GM21737 (cell line): Measurements from ENCODE around the gene UBR3.
"Not testable (repeated sequence)": the region's sequence is repeated elsewhere in the genome, so short reads cannot be mapped to it uniquely, and the experiment has no call there.

Experiments used
- ATAC-seq: cut with Tn5 transposase; IDR thresholded peaks from one replicate; pipeline ENCODE4 v1.9.1; 2021; ENCODE audit warnings: mild to moderate bottlenecking, moderate library complexity; ENCODE audit not compliant: unreplicated experiment

The UBR3 gene

GRCh38 chr2:169820101-169820500, 7.2 kb upstream of the UBR3 start:
- ATAC-seq = not testable (repeated sequence)

DNA sequence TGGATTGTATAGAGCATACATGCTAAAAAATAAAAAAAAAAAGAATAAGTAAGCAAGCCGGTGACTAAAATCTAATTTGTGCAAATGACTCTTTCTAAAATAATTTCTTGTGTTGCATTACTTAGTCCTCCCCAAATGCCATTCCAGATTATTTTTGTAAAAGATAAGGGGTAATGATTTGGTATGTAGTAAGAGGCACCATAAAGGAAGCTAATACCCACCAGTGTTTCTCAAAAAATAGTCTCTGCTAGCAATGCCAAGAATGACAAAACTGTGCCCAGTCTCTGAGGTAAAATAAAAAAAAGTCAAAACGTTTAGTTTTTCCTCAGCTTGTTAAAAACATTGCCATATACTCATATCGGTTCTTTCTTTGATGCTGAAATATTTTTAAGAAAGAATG, 5.2 kb upstream of the UBR3 start:
- no peak for ATAC-seq

GRCh38 chr2:169822785-169823392, 4.4 kb upstream of the UBR3 start:
- ATAC-seq = no peak

DNA sequence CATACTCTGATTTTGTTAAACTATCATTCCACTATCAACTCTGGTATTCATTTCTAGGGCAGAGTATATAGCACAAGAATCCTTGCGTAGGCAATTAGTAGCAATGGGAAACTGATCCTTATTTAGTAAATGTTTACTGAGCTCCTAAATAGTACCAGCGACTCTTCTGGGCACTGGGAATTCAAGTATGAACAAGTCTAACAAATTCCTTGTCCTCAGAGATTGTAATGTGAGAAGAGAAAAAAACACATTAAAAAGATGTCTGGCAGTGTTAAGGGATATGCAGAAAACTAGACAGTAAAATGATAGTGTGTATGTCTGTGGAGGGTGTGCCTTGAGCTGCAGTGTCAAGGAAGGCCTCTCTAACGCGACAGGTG, 3.3 kb upstream of the UBR3 start:
- no peak for ATAC-seq

GRCh38 chr2:169824373-169825333, 2.6 kb upstream of the UBR3 start, which contains the start of gene METTL5:
Gene METTL5 (minus strand): TSS chr2:169824905. CDS start chr2:169824597, 308 bp downstream.
- peak; percentile 53 for ATAC-seq

GRCh38 chr2:169828141-169828811, 1.0 kb downstream of the UBR3 start:
- no peak for ATAC-seq

DNA sequence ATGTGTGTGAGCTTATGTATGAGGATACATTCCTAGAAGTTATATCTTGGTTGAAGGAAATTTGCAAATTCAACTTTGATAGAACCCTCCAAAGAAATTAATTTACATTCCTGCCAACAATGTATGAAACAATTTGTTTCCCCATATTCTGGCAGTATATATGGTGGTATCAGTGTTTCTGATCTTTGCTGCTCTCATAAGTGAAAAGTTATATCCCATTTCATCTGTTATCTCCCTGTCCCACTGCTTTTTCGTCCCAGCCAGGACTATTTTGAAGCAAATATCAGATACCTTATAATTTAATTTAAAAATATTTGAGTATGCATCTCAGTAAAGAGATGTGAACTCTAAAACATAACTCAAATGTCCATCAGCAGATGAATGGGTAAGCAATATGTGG, 7.1 kb downstream of the UBR3 start:
- ATAC-seq = no peak

DNA sequence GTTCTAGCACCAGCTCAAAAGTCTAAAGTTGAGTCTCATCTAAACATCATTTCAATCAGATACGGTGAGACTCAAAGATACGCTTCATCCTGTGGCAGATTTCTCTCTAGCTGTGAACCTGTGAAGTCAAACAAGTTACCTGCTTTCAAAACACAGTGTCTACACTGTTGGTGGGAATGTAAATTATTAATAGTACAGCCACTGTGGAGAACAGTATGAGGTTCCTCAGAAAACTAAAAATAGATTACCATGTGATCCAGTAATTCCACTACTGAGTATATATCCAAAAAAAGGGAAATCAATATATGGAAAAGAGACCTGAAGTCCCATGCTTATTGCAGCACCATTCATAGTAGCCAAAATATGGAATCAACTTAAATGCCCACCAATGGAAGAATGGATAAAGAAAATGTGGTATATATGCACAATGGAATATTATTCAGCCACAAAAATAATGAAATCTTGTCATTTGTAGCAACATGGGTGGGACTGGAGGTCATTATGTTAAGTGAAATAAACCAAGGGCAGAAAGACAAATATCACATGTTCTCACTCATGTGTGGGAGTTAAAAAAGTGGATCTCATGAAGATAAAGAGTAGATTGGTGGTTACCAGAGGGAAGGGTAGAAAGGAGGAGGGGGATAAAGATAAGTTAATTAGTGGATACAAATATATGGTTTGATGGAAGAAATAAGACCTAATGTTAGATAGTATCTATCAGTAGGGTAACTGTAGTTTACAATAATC, 11.7 kb downstream of the UBR3 start:
- no peak for ATAC-seq

DNA sequence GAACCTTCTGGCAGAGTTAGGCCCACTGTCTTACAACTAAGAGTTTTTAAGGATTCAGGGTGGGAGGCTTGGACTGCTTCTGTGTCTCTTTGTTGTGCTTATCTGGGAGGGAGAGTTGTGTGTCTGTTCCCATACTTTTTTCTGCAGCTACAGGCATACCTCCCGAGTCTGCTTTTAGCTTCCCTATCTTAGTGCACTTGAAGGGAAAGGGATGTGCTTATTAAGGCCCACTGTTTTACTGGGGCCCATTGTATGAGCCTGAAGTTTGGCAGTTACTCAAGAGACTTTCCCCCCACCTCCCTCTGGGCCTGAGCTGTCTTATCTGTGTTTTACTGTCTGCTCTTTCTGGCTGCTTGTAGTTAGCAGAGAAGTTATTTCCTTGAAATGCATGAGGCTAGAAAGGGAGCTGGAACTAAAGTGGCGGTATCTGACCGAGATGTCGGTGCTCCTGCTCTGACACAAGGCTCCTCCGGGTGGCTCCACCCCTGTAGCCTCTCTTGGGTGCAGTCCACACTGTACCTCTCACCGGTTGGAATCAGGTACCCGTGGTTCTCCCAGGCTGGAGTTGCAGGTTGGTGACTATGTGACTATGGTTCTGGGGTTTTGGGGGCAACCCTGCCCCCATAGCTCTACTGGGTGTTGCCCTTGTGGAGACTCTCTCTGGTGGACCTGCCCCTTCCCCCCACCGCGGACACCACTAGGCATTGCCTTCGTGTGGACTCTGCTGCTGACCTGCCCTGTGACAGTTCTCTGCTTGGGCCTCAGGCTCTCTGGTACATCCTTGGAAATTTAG, 12.9 kb downstream of the UBR3 start:
- no peak for ATAC-seq

- no peak for ATAC-seq
These were observed 13.5 kb downstream of the UBR3 start for GRCh38 chr2:169840747-169841142.

GRCh38 chr2:169841625-169842024, 14.4 kb downstream of the UBR3 start:
- not testable (repeated sequence) for ATAC-seq

GRCh38 chr2:169845016-169845415, 17.8 kb downstream of the UBR3 start:
- ATAC-seq = no peak

DNA sequence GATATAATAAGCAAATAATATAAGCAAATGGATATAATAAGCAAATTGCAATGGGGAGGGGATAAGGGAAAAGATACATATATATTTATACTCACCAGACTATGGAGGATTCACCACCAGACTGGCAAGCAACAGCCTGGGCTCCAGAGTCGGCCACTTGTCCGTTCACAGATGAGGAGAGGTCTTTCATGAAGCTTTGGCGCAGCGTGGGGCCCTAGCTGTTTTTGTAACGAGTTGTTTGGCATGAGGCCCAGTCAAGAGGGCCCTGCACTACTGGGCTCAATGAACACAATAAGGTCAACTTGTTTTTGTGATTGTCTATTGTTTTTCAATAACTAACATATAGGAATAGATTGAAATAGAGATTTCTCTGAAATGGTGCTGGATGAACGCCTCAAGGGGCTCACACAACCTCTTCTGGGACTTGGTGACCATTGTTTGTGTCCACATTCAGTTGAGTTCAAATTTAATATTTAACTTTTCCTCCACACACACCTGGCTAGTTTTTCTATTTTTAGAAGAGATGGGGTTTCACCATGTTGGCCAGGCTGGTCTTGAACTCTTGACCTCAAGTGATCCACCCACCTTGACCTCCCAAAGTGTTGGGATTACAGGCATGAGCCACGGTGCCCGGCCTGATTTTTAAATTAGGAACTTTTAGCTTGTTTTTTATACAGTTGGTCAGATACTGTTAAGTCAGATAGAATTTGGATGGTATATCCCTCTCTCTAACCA, 21.9 kb downstream of the UBR3 start:
- ATAC-seq = not testable (repeated sequence)

DNA sequence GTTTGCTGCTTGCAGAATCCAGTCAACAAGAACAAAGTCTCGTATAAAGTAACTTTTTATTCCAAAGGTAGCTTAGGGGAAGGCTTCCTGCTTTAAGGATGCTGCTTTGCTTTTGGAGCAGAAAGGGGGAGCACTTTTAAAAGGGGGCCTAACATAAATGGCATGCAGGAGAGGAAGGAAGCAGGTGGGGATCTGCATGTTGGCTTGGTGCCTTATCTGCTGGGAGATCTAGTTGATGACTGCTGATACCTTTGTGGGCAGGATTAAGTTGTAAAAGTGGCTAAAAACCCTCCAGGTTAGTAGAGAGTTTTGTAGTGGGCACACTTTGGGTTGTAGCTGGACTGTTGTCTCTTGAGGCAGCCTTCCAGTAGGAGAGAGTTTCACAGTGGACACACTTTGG, 22.5 kb downstream of the UBR3 start:
- ATAC-seq = no peak

DNA sequence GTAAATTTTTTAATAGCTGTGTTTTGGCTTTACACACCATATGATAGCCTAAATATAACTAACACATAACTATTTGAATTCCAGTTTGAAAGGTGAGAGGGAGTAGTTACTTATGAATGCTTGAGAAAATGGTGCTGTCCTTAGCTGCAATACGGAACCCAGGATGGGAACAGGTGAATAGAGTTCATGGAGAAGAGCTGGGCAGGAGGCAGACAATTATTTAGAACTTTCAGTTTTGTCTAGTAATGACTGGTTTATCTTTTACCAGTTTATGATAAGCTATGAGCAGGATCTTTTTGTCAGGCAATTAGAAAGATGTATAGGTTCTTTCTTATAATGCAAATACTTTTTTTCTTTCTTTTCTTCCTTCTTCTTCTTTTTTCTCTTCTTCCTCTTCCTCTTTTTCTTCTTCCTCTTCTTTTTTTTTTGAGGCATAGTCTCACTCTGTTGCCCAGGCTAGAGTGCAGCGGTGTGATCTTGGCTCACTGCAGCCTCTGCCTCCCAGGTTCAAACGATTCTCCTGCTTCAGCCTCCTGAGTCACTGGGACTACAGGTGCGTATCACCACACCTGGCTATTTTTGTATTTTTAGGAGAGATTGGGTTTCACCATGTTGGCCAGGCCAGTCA, 25.9 kb downstream of the UBR3 start:
- ATAC-seq = no peak

DNA sequence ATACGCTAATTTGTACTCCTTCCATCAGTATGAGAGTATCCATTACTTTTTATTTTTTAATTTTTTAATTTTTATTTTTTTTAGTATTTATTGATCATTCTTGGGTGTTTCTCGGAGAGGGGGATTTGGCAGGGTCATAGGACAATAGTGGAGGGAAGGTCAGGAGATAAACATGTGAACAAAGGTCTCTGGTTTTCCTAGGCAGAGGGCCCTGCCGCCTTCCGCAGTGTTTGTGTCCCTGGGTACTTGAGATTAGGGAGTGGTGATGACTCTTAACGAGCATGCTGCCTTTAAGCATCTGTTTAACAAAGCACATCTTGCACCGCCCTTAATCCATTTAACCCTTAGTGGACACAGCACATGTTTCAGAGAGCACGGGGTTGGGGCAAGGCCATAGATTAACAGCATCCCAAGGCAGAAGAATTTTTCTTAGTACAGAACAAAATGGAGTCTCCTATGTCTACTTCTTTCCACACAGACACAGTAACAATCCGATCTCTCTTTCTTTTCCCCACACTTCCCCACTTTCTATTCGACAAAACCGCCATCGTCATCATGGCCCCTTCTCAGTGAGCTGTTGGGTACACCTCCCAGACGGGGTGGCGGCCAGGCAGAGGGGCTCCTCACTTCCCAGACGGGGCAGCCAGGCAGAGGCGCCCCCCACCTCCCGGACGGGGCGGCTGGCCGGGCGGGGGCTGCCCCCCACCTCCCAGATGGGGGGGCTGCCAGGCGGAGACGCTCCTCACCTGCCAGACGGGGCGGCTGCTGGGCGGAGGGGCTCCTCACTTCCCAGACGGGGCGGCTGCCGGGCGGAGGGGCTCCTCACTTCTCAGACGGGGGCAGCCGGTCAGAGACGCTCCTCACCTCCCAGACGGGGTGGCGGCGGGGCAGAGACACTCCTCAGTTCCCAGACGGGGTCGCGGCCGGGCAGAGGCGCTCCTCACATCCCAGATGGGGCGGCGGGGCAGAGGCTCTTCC, 28.3 kb downstream of the UBR3 start:
- ATAC-seq = not testable (repeated sequence)

GRCh38 chr2:169859423-169859822, 32.2 kb downstream of the UBR3 start:
- no peak for ATAC-seq

GRCh38 chr2:169860149-169860548, 32.9 kb downstream of the UBR3 start:
- ATAC-seq = no peak
